NOMO-1 (cell line): ENCODE results near the gene APBA2.

Experiments used
- DNase-seq, 2 experiments: peaks; one replicate each; lab custom pipeline; 2025; ENCODE audit not compliant: unreplicated experiment in 2 of 2; lab: John Stamatoyannopoulos, UW

Gene APBA2

GRCh38 chr15:29113336-29114220 lies 227.8 kb downstream of the APBA2 start:
- no peak for DNase-seq

- DNase-seq = no peak
Observed at GRCh38 chr15:29114221-29115092, 228.7 kb downstream of the APBA2 start.

- no peak for DNase-seq
Observed at GRCh38 chr15:29115093-29115991, 229.6 kb downstream of the APBA2 start.

GRCh38 chr15:29116970-29117700 lies 231.4 kb downstream of the APBA2 start:
- DNase-seq = no peak

GRCh38 chr15:29117778-29118177 lies 232.0 kb downstream of the APBA2 start:
- no peak for DNase-seq

- DNase-seq = no peak
Observed at GRCh38 chr15:29119847-29120246, 234.1 kb downstream of the APBA2 start.

GRCh38 chr15:29120593-29121368 lies 235.0 kb downstream of the APBA2 start:
- no peak for DNase-seq

GRCh38 chr15:29121369-29121656 lies 235.5 kb downstream of the APBA2 start:
- no peak for DNase-seq

- no peak for DNase-seq
Observed at GRCh38 chr15:29121907-29122306, 236.1 kb downstream of the APBA2 start.

GRCh38 chr15:29122506-29122905 lies 236.7 kb downstream of the APBA2 start:
- no peak for DNase-seq

- DNase-seq = no peak
Observed at GRCh38 chr15:29123171-29123570, 237.4 kb downstream of the APBA2 start.

GRCh38 chr15:29123991-29124390 lies 238.2 kb downstream of the APBA2 start:
- DNase-seq = no peak

GRCh38 chr15:29124581-29125381 lies 239.0 kb downstream of the APBA2 start:
- DNase-seq = no peak

- no peak for DNase-seq
Observed at GRCh38 chr15:29125382-29126207, 239.8 kb downstream of the APBA2 start.

- DNase-seq = no peak
Observed at GRCh38 chr15:29126208-29126536, 240.4 kb downstream of the APBA2 start.

- DNase-seq = no peak
Observed at GRCh38 chr15:29126821-29127461, 241.2 kb downstream of the APBA2 start.
